H54 (cell line): ENCODE data around the gene SUCLG1.

Experiments
- DNase-seq: peaks from one replicate; pipeline ENCODE4 v3.0.0; 2011; ENCODE audit warnings: low spot score, mixed read lengths; ENCODE audit not compliant: insufficient read length
- FAIRE-seq: peaks from 3 replicates; lab custom pipeline; 2011; peaks lifted over from hg19 to GRCh38; lab: Jason Lieb, UNC
- POLR2A ChIP-seq: IDR thresholded peaks from 2 replicates; pipeline ENCODE4 v1.6.1; 2011; ENCODE audit warnings: low read depth, mild to moderate bottlenecking, low read length

The SUCLG1 gene

DNA sequence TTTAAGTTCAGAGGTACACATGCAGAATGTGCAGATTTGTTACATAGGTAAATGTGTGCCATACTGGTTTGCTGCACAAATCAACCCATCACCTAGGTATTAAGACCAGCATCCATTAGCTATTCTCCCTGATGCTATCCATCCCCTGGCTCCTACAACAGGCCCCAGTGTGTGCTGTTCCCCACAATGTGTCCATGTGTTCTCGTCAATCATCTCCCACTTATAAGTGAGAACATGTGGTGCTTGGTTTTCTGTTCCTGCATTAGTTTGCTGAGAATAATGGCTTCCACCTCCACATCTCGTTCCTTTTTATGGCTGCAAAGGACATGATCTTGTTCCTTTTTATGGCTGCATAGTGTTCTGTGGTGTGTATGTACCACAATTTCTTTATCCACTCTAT is 75.8 kb downstream of the SUCLG1 start:
- DNase-seq, result no peak
- FAIRE-seq, result no peak
- no peak for TF ChIP-seq POLR2A

DNA sequence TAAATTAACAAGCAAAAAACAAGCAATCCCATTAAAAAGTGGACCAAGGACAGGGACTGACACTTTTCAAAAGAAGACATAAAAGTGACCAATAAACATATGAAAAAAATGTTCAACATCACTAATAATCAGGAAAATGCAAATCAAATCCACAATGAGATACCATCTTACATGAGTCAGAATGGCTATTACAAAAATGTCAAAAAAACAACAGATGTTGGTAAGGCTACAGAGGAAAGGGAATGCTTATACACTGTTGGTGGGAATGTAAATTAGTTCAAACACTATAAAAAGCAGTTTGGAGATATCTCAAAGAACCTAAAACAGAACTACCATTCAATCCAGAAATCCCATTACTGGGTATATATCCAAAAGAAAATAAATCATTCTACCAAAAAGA is 78.2 kb downstream of the SUCLG1 start:
- TF ChIP-seq POLR2A, result no peak
- FAIRE-seq, result no peak
- no peak for DNase-seq

DNA sequence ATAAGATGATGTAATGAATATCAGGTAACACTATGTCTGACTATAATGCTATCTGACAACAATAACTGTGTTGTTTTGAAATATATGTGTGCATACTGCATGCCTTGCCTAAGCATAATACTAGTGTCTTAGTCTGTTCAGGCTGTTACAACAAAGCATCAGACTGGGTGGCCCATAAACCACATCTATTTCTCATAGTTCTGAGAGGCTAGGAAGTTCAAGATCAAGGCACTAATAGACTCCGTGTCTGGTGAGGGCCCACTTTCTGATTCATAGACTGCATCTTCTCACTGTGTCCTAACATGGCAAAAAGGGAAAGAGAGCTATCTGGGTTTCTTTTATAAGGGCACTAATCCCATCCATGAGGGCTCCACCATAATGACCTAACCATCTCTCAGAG is 80.1 kb downstream of the SUCLG1 start:
- no peak for FAIRE-seq
- no peak for DNase-seq
- no peak for TF ChIP-seq POLR2A

DNA sequence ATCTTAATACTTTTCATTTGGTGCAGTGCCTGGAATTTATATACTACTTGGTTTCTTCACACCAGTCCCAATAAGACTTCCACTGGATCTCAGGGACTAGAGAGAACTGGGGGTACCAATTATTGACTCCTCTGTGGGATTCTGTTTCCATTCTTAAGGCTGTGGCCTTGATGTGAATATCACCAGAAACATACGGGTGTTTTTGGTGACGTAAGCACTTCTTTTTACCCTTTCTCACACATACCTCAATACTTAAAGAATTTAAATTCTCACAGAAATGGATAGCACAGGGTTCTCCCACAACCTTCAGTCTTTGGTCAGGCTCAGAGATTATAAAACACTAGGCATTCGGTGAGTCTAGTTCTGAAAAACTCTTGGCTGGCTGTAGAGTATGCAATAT is 84.1 kb downstream of the SUCLG1 start:
- TF ChIP-seq POLR2A, result no peak
- FAIRE-seq, result no peak
- DNase-seq, result no peak

DNA sequence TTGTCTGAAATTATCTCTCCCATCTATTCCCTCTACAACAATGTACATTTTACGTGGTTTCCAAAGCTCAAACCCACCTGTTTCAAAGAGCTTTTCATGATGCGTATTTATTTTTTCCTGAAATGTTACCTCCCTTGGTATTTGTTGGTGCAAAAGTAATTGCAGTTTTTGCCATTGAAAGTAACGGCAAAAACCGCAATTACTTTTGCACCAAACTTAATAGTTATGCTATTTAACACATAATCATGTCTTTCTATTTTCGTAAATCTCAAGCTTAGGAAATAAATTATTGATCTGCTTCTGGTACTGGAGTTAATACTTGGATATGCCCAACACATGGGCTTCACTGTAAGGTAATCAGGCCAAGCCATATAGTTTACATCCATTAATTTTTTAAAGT is 85.2 kb downstream of the SUCLG1 start:
- no peak for FAIRE-seq
- TF ChIP-seq POLR2A, result no peak
- no peak for DNase-seq
